PC-3 (cell line): Measurements from ENCODE around the gene DIAPH2. TPM values are rescaled to one million over a fixed set of nuclear protein-coding genes. Genes with fewer than 3 reads are reported as not detected.

Source experiments
- ATAC-seq: fragments of 200-7000 bp; cut with Tn5 transposase; 2 replicates; pipeline ENCODE4 v1.9.1; 2020; ENCODE audit warnings: mild to moderate bottlenecking, moderate library complexity
- BruUV-seq: library from RNA; stranded (reverse); fragments of 400-500 nt; replicated peaks from 2 replicates; lab custom pipeline; 2021; lab: Mats Ljungman, UMichigan
- CTCF ChIA-PET: fragments of 300-600 bp; sonication (Branson Sonifier 250); formaldehyde crosslinking; loops from one replicate; lab custom pipeline; 2022; ENCODE audit warnings: antibody characterized with exemption; lab: Charles Lee
- POLR2A ChIA-PET: fragments of 300-600 bp; sonication (Branson Sonifier 250); formaldehyde crosslinking; loops from one replicate; lab custom pipeline; 2022; ENCODE audit warnings: antibody characterized with exemption; ENCODE audit not compliant: unreplicated experiment; lab: Charles Lee
- DNase-seq: peaks from one replicate; pipeline ENCODE4 v3.0.0-alpha.2; 2015
- H2AFZ ChIP-seq: fragments of 300-600 bp; sonication (generic); 2 replicates; pipeline ENCODE4 v1.6.0; 2016; ENCODE audit warnings: antibody characterized with exemption, low read length
- H3F3A ChIP-seq: fragments of 300-600 bp; sonication (generic); one replicate; pipeline ENCODE4 v1.6.0; 2017; ENCODE audit warnings: antibody characterized with exemption, low read length, control low read depth, mild to moderate bottlenecking; ENCODE audit not compliant: unreplicated experiment
- H3K27ac ChIP-seq: fragments of 300-600 bp; sonication (generic); 2 replicates; pipeline ENCODE4 v1.5.1; 2016; ENCODE audit warnings: mild to moderate bottlenecking, low read length
- H3K27me3 ChIP-seq: fragments of 300-600 bp; sonication (generic); 2 replicates; pipeline ENCODE4 v1.6.1; 2016; ENCODE audit warnings: low read length, mixed read lengths
- H3K36me3 ChIP-seq: fragments of 300-600 bp; sonication (generic); 2 replicates; pipeline ENCODE4 v1.6.1; 2016; ENCODE audit warnings: low read depth, mixed run types, low read length, mixed read lengths
- H3K4me1 ChIP-seq: fragments of 300-600 bp; sonication (generic); 2 replicates; pipeline ENCODE4 v1.5.1; 2016; ENCODE audit warnings: low read length; ENCODE audit not compliant: insufficient read depth
- H3K4me2 ChIP-seq: fragments of 300-600 bp; sonication (generic); 2 replicates; pipeline ENCODE4 v1.6.0; 2016; ENCODE audit warnings: low read length
- H3K4me3 ChIP-seq: fragments of 300-600 bp; sonication (generic); 2 replicates; pipeline ENCODE4 v1.5.1; 2016; ENCODE audit warnings: mild to moderate bottlenecking, low read length, mixed read lengths
- H3K79me2 ChIP-seq: fragments of 300-600 bp; sonication (generic); 2 replicates; pipeline ENCODE4 v1.6.1; 2017; ENCODE audit warnings: low read length, mixed read lengths
- H3K9ac ChIP-seq: fragments of 300-600 bp; sonication (generic); 2 replicates; pipeline ENCODE4 v1.6.0; 2016; ENCODE audit warnings: mild to moderate bottlenecking, low read length
- H3K9me2 ChIP-seq: fragments of 300-600 bp; sonication (generic); replicated peaks from 2 replicates; pipeline ENCODE4 v1.6.1; 2016; ENCODE audit warnings: mixed run types, low read length, mixed read lengths
- H3K9me3 ChIP-seq: fragments of 300-600 bp; sonication (generic); 2 replicates; pipeline ENCODE4 v1.6.1; 2016; ENCODE audit warnings: low read length, mixed read lengths
- H4K20me1 ChIP-seq: fragments of 300-600 bp; sonication (generic); 2 replicates; pipeline ENCODE4 v1.6.1; 2016; ENCODE audit warnings: low read length, mixed read lengths
- CTCF ChIP-seq: fragments of 300-600 bp; sonication (generic); conservative IDR thresholded peaks from 2 replicates; pipeline ENCODE4 v1.5.1; 2017; ENCODE audit warnings: antibody characterized with exemption, low read depth, mild to moderate bottlenecking, low read length
- EZH2 ChIP-seq: fragments of 300-600 bp; sonication (generic); IDR thresholded peaks from one replicate; pipeline ENCODE4 v1.6.1; 2017; ENCODE audit warnings: antibody characterized with exemption, mild to moderate bottlenecking, low read length; ENCODE audit not compliant: unreplicated experiment
- EZH2phosphoT487 ChIP-seq: fragments of 300-600 bp; sonication (generic); IDR thresholded peaks from 2 replicates; pipeline ENCODE4 v1.6.1; 2018; ENCODE audit warnings: mild to moderate bottlenecking, antibody characterized with exemption, low read length, borderline replicate concordance
- intact Hi-C: fragments of 100-400 bp; cut with micrococcal nuclease; formaldehyde crosslinking; loops from 2 replicates; pipeline ENCODE4 v1.9.0; 2023
- total RNA-seq: library from RNA; depleted of rRNA; stranded (reverse); fragments of >200 nt; gene quantifications from 2 replicates; pipeline ENCODE4 v1.2.3, GENCODE V29; 2014

Gene DIAPH2
- total RNA-seq, 1 experiment from 2014 or later: 15.1 TPM

- no peak overlapping the region for H2AFZ ChIP-seq
- no peaks in the 10 kb centered on the region for H3K9me3 ChIP-seq
- intact Hi-C loops: no loop called here
- no peak overlapping the region for H3K4me3 ChIP-seq
- no peaks in the 10 kb centered on the region for H3K4me1 ChIP-seq
- H3K9me2 ChIP-seq: no peaks in the 10 kb centered on the region
- CTCF ChIA-PET: no interaction called here
- H3F3A ChIP-seq: no peaks in the 10 kb centered on the region
- H3K27ac ChIP-seq: no peak overlapping the region
- H3K27me3 ChIP-seq: no peaks in the 10 kb centered on the region
- no peaks in the 10 kb centered on the region for H3K79me2 ChIP-seq
- no TSS peak for BruUV-seq
- POLR2A ChIA-PET: no interaction called here
- no peak for DNase-seq
- no peak for TF ChIP-seq EZH2
- no peak for TF ChIP-seq CTCF
- TF ChIP-seq EZH2phosphoT487: no peak
- no peak overlapping the region for H3K9ac ChIP-seq
- no peak for ATAC-seq
- H4K20me1 ChIP-seq: no peaks in the 10 kb centered on the region
- H3K4me2 ChIP-seq: no peak overlapping the region
- no peaks in the 10 kb centered on the region for H3K36me3 ChIP-seq
These were observed 674.3 kb downstream of the DIAPH2 start for GRCh38 chrX:97358941-97359340.

GRCh38 chrX:97363843-97364242 is 679.2 kb downstream of the DIAPH2 start:
- ChIA-PET CTCF (no interaction called here), POLR2A (no interaction called here)
- ATAC-seq: no peak

GRCh38 chrX:97366237-97366636 is 681.6 kb downstream of the DIAPH2 start:
- H4K20me1 ChIP-seq: no peaks in the 10 kb centered on the region
- no peak overlapping the region for H3K4me3 ChIP-seq
- no peaks in the 10 kb centered on the region for H3K27me3 ChIP-seq
- H3K36me3 ChIP-seq: no peaks in the 10 kb centered on the region
- no peaks in the 10 kb centered on the region for H3K4me1 ChIP-seq
- no peaks in the 10 kb centered on the region for H3K79me2 ChIP-seq
- intact Hi-C loops: no loop called here
- DNase-seq (no peak), ATAC-seq (no peak)
- no peaks in the 10 kb centered on the region for H3F3A ChIP-seq
- H3K9me3 ChIP-seq: no peaks in the 10 kb centered on the region
- TF ChIP-seq CTCF: no peak
- no peak for TF ChIP-seq EZH2phosphoT487
- no peak for TF ChIP-seq EZH2
- CTCF ChIA-PET: no interaction called here
- no TSS peak for BruUV-seq
- no peak overlapping the region for H3K4me2 ChIP-seq
- H3K27ac ChIP-seq: no peak overlapping the region
- POLR2A ChIA-PET: no interaction called here
- H2AFZ ChIP-seq: no peak overlapping the region
- no peaks in the 10 kb centered on the region for H3K9me2 ChIP-seq
- no peak overlapping the region for H3K9ac ChIP-seq

More at GRCh38 chrX:97363843-97364242, 679.2 kb downstream of the DIAPH2 start:
- no peak for TF ChIP-seq CTCF
- Histone ChIP-seq H3K9me3 (no peaks in the 10 kb centered on the region), H3F3A (no peaks in the 10 kb centered on the region), H3K27ac (no peak overlapping the region), H3K4me1 (no peaks in the 10 kb centered on the region), H3K9ac (no peak overlapping the region), H4K20me1 (no peaks in the 10 kb centered on the region), H3K79me2 (no peaks in the 10 kb centered on the region), H3K9me2 (no peaks in the 10 kb centered on the region), H3K4me2 (no peak overlapping the region), H2AFZ (no peak overlapping the region), H3K27me3 (no peaks in the 10 kb centered on the region), H3K36me3 (no peaks in the 10 kb centered on the region), H3K4me3 (no peak overlapping the region)
- BruUV-seq: no TSS peak
- intact Hi-C loops: no loop called here
- no peak for DNase-seq
